Uterus (tissue), 4 donors: Measurements from ENCODE around the gene MPO. TPM values are rescaled to one million over a fixed set of nuclear protein-coding genes. Genes with fewer than 3 reads are reported as not detected.
A peak's percentile ranks its signal among the peaks of the same experiment; 100 is the strongest.

Source experiments
- DNase-seq, 2 donors: peaks; one replicate each; pipeline ENCODE4 v3.0.0-alpha.2; 2019 to 2020
- H3K27ac ChIP-seq, 2 donors: fragments of 200-600 bp; sonication (generic); 1 replicate in 1 of 2; 2 replicates in 1 of 2; pipeline ENCODE4 v1.5.1; 2016 to 2018
- H3K27me3 ChIP-seq, 2 donors: fragments of 200-600 bp; sonication (generic); one replicate each; pipeline ENCODE4 v1.5.1; 2018 to 2019; ENCODE audit warnings: control low read depth in 1 of 2
- H3K36me3 ChIP-seq, 2 donors: fragments of 200-600 bp; sonication (generic); one replicate each; pipeline ENCODE4 v1.5.1; 2019; ENCODE audit warnings: control low read depth in 1 of 2
- H3K4me1 ChIP-seq, 2 donors: fragments of 200-600 bp; sonication (generic); one replicate each; pipeline ENCODE4 v1.5.1; 2018 to 2019; ENCODE audit warnings: control low read depth in 1 of 2
- H3K4me3 ChIP-seq, 2 donors: fragments of 200-600 bp; sonication (generic); 1 replicate in 1 of 2; 2 replicates in 1 of 2; pipeline ENCODE4 v1.5.1; 2018 to 2019; ENCODE audit warnings: mild to moderate bottlenecking in 1 of 2
- H3K9me3 ChIP-seq, 2 donors: fragments of 200-600 bp; sonication (generic); one replicate each; pipeline ENCODE4 v1.5.1; 2019; ENCODE audit warnings: control low read depth in 1 of 2
- POLR2A ChIP-seq, 2 donors: fragments of 450-650 bp; IDR thresholded peaks; one replicate each; pipeline ENCODE4 v1.6.1; 2016; ENCODE audit warnings: antibody characterized with exemption in 2 of 2, mild to moderate bottlenecking in 1 of 2, moderate library complexity in 1 of 2
- intact Hi-C: fragments of 100-400 bp; cut with DNase I; formaldehyde crosslinking; loops from one replicate; pipeline ENCODE4 v1.15.1; 2023; ENCODE audit warnings: low total_unique reads
- total RNA-seq, 4 donors: library from RNA; depleted of rRNA in 3 of 4; stranded (reverse); fragments of >200 nt in 3 of 4; gene quantifications; one replicate each; pipeline versions ENCODE4 v1.1.0 to v1.2.4, GENCODE V29; 2014 to 2023
- TF ChIP-seq, protein P1 (sequence below), 4 experiments: fragments of 200-600 bp in 2 of 4; fragments of 450-650 bp in 2 of 4; sonication (generic) in 2 of 4; IDR thresholded peaks; one replicate each; pipeline ENCODE4 v1.5.1; 2016 to 2019; ENCODE audit warnings: antibody characterized with exemption in 4 of 4, mild to moderate bottlenecking in 2 of 4, moderate library complexity in 1 of 4
- donor health status: DM: yes; HTN: yes; CAD: no.

The MPO gene
- total RNA-seq, 4 donors from 2014 or later = 0.79 to 21.7 TPM; not detected in 2

DNA sequence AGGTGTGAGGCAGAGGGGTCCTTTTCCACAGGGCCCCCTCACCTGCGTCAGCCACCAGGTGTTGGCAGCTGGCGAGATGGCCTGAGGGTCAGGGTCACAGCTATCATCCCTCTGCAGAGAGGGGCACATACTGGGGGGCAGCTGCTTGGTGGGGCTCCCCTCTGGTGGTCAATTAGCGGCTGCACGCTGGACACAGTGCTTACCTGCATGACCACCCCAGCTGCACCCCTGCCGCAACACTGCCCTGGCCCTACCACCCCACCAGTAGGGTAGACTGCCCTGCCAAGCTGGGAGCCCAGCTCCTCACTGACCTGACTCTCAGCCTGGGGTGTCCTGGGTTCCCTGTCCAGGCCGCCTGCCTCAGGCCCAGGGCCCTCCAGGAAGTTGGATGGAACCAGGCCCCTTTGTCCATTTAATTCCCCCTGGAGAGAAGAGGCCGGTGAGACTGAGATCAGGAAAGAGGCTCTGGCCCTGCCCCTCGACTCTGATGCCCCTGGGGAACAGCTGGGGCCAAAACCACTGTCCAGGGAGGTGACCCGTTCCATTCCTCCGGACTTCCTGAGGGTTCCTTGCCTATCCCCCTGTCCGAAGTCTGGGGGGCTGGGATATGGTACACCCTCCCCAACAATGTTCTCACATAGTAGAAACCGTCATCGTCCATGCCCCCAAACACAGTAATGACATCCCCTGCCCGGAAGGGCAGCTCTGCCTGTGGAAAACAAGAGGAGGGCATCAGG lies 24.2 kb upstream of the MPO start:
- Histone ChIP-seq H3K9me3 (no peaks in the 10 kb centered on the region), H3K27ac (no peak overlapping the region), H3K27me3 (no peaks in the 10 kb centered on the region), H3K4me1 (no peaks in the 10 kb centered on the region), H3K36me3 (no peaks in the 10 kb centered on the region), H3K4me3 (no peak overlapping the region)
- intact Hi-C loops = no loop called here
- DNase-seq = peak in 1 of 2 donors; percentile 10
- TF ChIP-seq, protein P1, sequence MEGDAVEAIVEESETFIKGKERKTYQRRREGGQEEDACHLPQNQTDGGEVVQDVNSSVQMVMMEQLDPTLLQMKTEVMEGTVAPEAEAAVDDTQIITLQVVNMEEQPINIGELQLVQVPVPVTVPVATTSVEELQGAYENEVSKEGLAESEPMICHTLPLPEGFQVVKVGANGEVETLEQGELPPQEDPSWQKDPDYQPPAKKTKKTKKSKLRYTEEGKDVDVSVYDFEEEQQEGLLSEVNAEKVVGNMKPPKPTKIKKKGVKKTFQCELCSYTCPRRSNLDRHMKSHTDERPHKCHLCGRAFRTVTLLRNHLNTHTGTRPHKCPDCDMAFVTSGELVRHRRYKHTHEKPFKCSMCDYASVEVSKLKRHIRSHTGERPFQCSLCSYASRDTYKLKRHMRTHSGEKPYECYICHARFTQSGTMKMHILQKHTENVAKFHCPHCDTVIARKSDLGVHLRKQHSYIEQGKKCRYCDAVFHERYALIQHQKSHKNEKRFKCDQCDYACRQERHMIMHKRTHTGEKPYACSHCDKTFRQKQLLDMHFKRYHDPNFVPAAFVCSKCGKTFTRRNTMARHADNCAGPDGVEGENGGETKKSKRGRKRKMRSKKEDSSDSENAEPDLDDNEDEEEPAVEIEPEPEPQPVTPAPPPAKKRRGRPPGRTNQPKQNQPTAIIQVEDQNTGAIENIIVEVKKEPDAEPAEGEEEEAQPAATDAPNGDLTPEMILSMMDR (IDR thresholded peaks at IDR 0.05) = no peak
- no peak for TF ChIP-seq POLR2A (IDR thresholded peaks at IDR 0.05)

DNA sequence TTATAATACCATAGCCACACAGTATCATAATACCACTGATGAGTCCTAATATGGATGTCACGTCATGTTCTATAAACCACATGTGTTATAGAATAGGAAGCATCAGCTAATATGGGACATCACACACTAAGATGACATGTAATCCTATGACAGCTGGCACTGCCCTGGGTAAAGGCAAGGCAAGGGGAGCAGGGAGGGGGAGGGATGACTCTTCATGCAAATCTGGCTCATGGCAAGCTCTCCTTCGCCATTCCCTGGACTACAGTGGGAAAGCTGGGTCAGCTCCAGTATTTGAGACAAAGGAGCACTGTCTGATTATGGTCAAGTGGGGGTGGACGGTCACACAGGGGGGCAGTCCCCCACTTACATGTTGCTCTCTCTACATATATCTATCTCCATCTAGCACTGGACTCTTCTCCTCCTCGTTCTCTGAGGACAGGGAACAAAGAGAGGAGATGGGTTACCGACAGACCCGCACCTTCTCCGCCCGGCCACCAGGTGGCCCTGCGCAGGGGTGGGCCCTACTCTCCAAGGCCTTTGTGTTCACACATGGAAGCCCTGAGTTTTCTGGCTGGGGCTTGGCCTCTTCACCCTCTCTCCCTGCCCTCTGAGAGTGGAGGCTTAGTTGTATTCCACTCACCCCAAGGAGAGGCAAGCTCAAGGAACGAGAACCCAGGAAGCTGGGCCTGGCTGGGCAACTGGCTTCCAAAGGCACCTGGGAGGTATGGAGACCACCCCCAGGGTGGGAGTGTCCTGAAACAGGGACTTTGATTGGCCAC lies 23.4 kb upstream of the MPO start:
- H3K4me3 ChIP-seq = no peak overlapping the region
- no peaks in the 10 kb centered on the region for H3K4me1 ChIP-seq
- DNase-seq = peak in 1 of 2 donors; percentile 18
- H3K27me3 ChIP-seq = no peaks in the 10 kb centered on the region
- H3K27ac ChIP-seq = no peak overlapping the region
- no peak for TF ChIP-seq POLR2A (IDR thresholded peaks at IDR 0.05)
- TF ChIP-seq, protein P1 (IDR thresholded peaks at IDR 0.05) = peak in 3 of 4 experiments; percentile 21 to 46 (median 40)
- no peaks in the 10 kb centered on the region for H3K36me3 ChIP-seq
- H3K9me3 ChIP-seq = no peaks in the 10 kb centered on the region
- intact Hi-C loops = no loop called here

DNA sequence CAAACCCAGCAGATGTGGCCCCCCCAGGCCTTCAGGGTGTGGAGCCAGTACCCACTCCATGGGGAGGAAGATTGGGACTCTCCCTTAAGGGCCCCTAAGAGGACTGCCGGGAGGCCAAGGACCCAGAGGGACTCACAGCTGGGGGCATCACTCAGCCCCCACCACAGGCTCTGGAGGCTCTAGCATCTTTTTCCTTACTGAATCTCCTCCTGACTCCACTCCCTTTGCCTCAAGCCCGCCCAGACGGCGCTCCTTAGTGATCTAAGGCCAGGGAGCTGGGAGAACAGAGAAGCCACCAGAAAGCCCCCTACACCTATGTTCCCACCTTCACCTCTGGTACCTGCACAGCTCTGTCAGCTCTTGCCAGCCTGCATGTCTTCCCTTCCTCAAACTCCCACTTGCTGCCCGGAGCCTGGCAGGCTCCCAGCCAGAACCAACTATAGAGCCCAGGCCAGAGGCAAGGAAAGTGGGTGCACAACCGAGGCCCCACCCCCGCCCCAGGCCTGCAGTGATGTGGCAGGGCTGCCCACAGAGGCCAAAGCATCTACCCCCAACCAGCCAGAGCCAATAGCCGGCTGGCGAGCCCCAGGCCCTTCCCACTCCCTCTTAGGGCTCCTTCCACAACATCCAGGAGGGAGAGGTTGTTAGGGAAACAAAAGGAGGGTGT lies 22.3 kb upstream of the MPO start:
- DNase-seq = peak in 1 of 2 donors; percentile 8
- Histone ChIP-seq H3K9me3 (no peaks in the 10 kb centered on the region), H3K4me1 (no peaks in the 10 kb centered on the region), H3K36me3 (no peaks in the 10 kb centered on the region), H3K27me3 (no peaks in the 10 kb centered on the region), H3K27ac (no peak overlapping the region), H3K4me3 (no peak overlapping the region)
- TF ChIP-seq, protein P1 (IDR thresholded peaks at IDR 0.05) = no peak
- TF ChIP-seq POLR2A (IDR thresholded peaks at IDR 0.05) = no peak
- intact Hi-C loops = no loop called here

DNA sequence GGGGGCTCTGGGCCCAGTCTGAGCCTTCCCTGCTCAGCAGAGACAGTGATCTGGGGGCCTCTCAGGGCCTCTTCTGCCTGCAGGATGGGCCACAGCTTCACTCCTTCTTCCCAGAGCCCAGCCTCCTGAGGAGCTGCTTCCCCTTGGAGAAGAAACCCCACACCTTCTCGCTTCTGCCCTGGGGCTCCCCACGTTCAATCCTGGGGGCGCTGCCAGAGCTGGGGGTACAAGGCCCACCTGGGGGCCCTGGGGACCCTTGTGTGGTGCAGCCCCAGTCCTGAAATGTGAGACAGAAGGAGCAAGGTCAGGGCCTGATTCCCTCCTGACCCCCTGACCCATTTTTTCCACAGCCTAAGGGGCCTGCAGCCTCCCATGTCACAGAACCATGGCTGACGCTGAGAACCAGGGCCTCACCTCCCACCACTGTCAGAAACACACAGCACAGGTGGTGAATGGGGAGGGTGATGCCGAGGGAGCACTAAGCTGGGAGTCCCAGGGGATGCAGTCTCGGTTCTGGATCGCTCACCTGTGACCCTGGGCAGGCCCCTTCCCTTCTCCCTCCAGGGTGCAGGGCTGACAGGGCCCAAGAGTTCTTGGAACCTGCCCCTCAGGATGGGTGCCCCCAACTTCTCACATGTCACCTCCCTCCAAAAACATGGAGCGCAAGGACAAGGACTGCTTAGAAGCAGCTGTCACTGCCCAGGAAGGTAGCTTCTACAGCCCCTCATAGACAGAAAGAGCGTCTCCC lies 21.6 kb upstream of the MPO start:
- DNase-seq = no peak
- Histone ChIP-seq H3K9me3 (no peaks in the 10 kb centered on the region), H3K4me1 (no peaks in the 10 kb centered on the region), H3K36me3 (no peaks in the 10 kb centered on the region), H3K27me3 (no peaks in the 10 kb centered on the region), H3K4me3 (no peak overlapping the region), H3K27ac (no peak overlapping the region)
- intact Hi-C loops = no loop called here
- TF ChIP-seq POLR2A (IDR thresholded peaks at IDR 0.05) = no peak
- TF ChIP-seq, protein P1 (IDR thresholded peaks at IDR 0.05) = no peak
